ENCODE data around the gene TMEM250.

The TMEM250 gene

GRCh38 chr9:136081826-136082495 is 36.7 kb downstream of the TMEM250 start:
- no peak for DNase-seq

- no peak for DNase-seq
Measured at GRCh38 chr9:136081113-136081825, 37.4 kb downstream of the TMEM250 start.

GRCh38 chr9:136080716-136081112 is 38.0 kb downstream of the TMEM250 start:
- no peak for DNase-seq

GRCh38 chr9:136079916-136080246 is 38.8 kb downstream of the TMEM250 start:
- no peak for DNase-seq

GRCh38 chr9:136079211-136079915 is 39.3 kb downstream of the TMEM250 start:
- no peak for DNase-seq

GRCh38 chr9:136078498-136079011 is 40.1 kb downstream of the TMEM250 start:
- DNase-seq: no peak

GRCh38 chr9:136078024-136078423 is 40.7 kb downstream of the TMEM250 start:
- DNase-seq: no peak

GRCh38 chr9:136077491-136077890 is 41.2 kb downstream of the TMEM250 start:
- DNase-seq: no peak

GRCh38 chr9:136075881-136076678 is 42.6 kb downstream of the TMEM250 start:
- no peak for DNase-seq

GRCh38 chr9:136075134-136075841 is 43.4 kb downstream of the TMEM250 start:
- no peak for DNase-seq

GRCh38 chr9:136074706-136075105 is 44.0 kb downstream of the TMEM250 start:
- DNase-seq: no peak
